ENCODE data around the gene HOXC9. TPM values are rescaled to one million over a fixed set of nuclear protein-coding genes. Genes with fewer than 3 reads are reported as not detected.

HOXC9 gene
- total RNA-seq, 1 experiment from 2014 or later, result not detected

- no peaks in the 10 kb centered on the region for H3K79me2 ChIP-seq (ENCODE audit: insufficient read depth, low read length)
- TF ChIP-seq, protein P1, sequence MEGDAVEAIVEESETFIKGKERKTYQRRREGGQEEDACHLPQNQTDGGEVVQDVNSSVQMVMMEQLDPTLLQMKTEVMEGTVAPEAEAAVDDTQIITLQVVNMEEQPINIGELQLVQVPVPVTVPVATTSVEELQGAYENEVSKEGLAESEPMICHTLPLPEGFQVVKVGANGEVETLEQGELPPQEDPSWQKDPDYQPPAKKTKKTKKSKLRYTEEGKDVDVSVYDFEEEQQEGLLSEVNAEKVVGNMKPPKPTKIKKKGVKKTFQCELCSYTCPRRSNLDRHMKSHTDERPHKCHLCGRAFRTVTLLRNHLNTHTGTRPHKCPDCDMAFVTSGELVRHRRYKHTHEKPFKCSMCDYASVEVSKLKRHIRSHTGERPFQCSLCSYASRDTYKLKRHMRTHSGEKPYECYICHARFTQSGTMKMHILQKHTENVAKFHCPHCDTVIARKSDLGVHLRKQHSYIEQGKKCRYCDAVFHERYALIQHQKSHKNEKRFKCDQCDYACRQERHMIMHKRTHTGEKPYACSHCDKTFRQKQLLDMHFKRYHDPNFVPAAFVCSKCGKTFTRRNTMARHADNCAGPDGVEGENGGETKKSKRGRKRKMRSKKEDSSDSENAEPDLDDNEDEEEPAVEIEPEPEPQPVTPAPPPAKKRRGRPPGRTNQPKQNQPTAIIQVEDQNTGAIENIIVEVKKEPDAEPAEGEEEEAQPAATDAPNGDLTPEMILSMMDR (conservative IDR thresholded peaks at IDR 0.05), result no peak
- no peak within 1 kb of the TSS for H3K9ac ChIP-seq (ENCODE audit: extremely low read depth, insufficient read length, low read length)
- no peak within 1 kb of the TSS for H2BK5ac ChIP-seq (ENCODE audit: insufficient read length, low read length)
- no peak within 1 kb of the TSS for H3K27ac ChIP-seq (ENCODE audit: insufficient read length, low read depth, low read length)
- Mint-ChIP-seq H3K9me3 (peaks cover 6 to 14% of the 10 kb centered on the region in 2 experiments), H3K4me1 (peaks cover 14 to 21% of the 10 kb centered on the region in 2 experiments), H3K4me3 (peak within 1 kb of the TSS; percentile 30 to 68), H3K36me3 (ENCODE audit: insufficient read depth in 1 of 3, low read depth in 3 of 3) (peaks cover 0 to 8% (median 3%) of the 10 kb centered on the region in 3 experiments; a peak in 3 of 7 replicates), H3K27ac (no peak within 1 kb of the TSS), H3K27me3 (ENCODE audit: low read depth) (peaks cover 100% of the 10 kb centered on the region)
- H2BK12ac ChIP-seq (ENCODE audit: insufficient read length, low read depth, low read length), result no peak within 1 kb of the TSS
- no peak for DNase-seq
- no peak within 1 kb of the TSS for H4K8ac ChIP-seq (replicated peaks; ENCODE audit: insufficient read length, low read depth, low read length)
- no peak within 1 kb of the TSS for H3K4ac ChIP-seq (ENCODE audit: low read depth, low read length)
- H2BK120ac ChIP-seq (ENCODE audit: low read depth, low read length, poor library complexity, severe bottlenecking), result no peak within 1 kb of the TSS
- no peaks in the 10 kb centered on the region for H4K20me1 ChIP-seq (ENCODE audit: control insufficient read depth, insufficient read depth, insufficient read length)
- H3K4me2 ChIP-seq (ENCODE audit: insufficient read depth, insufficient read length, low read length), result peak within 1 kb of the TSS; percentile 10
- H3K23me2 ChIP-seq (ENCODE audit: insufficient read length, low read depth, low read length, poor library complexity, severe bottlenecking), result no peaks in the 10 kb centered on the region
- no peak within 1 kb of the TSS for H3T11ph ChIP-seq (ENCODE audit: low read length)
- no peak within 1 kb of the TSS for H3K56ac ChIP-seq (ENCODE audit: insufficient read length, low read depth, low read length)
- no peaks in the 10 kb centered on the region for H3K4me1 ChIP-seq (ENCODE audit: insufficient read depth, low read length)
- H3K27me3 ChIP-seq (ENCODE audit: insufficient read depth, low read length), result peaks cover 99% of the 10 kb centered on the region
- H2AFZ ChIP-seq (ENCODE audit: low read length), result no peak within 1 kb of the TSS
- H3K9me3 ChIP-seq (ENCODE audit: control insufficient read depth, low read depth, low read length), result no peaks in the 10 kb centered on the region
- H3K14ac ChIP-seq (ENCODE audit: insufficient read depth, low read length), result no peak within 1 kb of the TSS
- no peak within 1 kb of the TSS; the same call in 1 of the 2 replicates for H2BK15ac ChIP-seq (ENCODE audit: low read depth, low read length)
- H3K23ac ChIP-seq (ENCODE audit: insufficient read length, low read depth, low read length), result no peak within 1 kb of the TSS
- H2BK20ac ChIP-seq (ENCODE audit: low read depth, low read length, poor library complexity, severe bottlenecking), result no peak within 1 kb of the TSS
- H3K18ac ChIP-seq (ENCODE audit: insufficient read length, low read depth, low read length), result no peak within 1 kb of the TSS
- H3K79me1 ChIP-seq (ENCODE audit: insufficient read depth, low read depth, low read length, poor library complexity, severe bottlenecking), result no peaks in the 10 kb centered on the region
- no peak within 1 kb of the TSS for H4K91ac ChIP-seq (ENCODE audit: insufficient read length, low read depth, low read length)
- WGBS (ENCODE audit: extremely low coverage, insufficient read length, low lambda C conversion rate), result no CpG with 5 or more reads among the region's 21 CpGs
- H2AK5ac ChIP-seq (ENCODE audit: insufficient read length, low read length), result no peak within 1 kb of the TSS
- H4K5ac ChIP-seq (ENCODE audit: insufficient read length, low read depth, low read length), result no peak within 1 kb of the TSS
These were observed 27.2 kb upstream of the HOXC9 start, which contains the start of gene HOXC11 for GRCh38 chr12:53972722-53973235. Gene HOXC11 (plus strand): TSS chr12:53973126. CDS start chr12:53973242, 116 bp downstream.
